ENCODE measurements around the gene CTSA. TPM values are rescaled to one million over a fixed set of nuclear protein-coding genes. Genes with fewer than 3 reads are reported as not detected.

CTSA gene
- total and polyA plus RNA-seq, 9 of the 15 experiments (the other 6 are each of a cell fraction or from before 2014, with no cell fraction given): 8.8 to 61.7 (median 28.3) TPM

GRCh38 chr20:45878076-45878761, 12.9 kb upstream of the CTSA start (continued):
- TF ChIP-seq VEZF1 (CRISPR knock-in tag; IDR thresholded peaks at IDR 0.05) (peak; percentile 63), FOXO4 (CRISPR knock-in tag; IDR thresholded peaks at IDR 0.05) (no peak), MAZ (CRISPR knock-in tag; conservative IDR thresholded peaks at IDR 0.05 in 1 of 2, IDR thresholded peaks at IDR 0.05 in 1 of 2) (0 out of 4 replicates have a peak, but pooled peaks of 1 of the 2 experiments have one; percentile 29), GATA2 (CRISPR knock-in tag; IDR thresholded peaks at IDR 0.05) (no peak), ILF3 (IDR thresholded peaks at IDR 0.05; ENCODE audit: borderline replicate concordance) (no peak), PHF20 (IDR thresholded peaks at IDR 0.05; ENCODE audit: partially characterized antibody) (no peak), ZNF639 (CRISPR knock-in tag; conservative IDR thresholded peaks at IDR 0.05 in 1 of 2, IDR thresholded peaks at IDR 0.05 in 1 of 2) (no peak), SMAD2 (IDR thresholded peaks at IDR 0.05; ENCODE audit: low read depth, low read length) (no peak), PHTF2 (CRISPR knock-in tag; IDR thresholded peaks at IDR 0.05) (no peak), GTF3C2 (IDR thresholded peaks at IDR 0.05; ENCODE audit: borderline replicate concordance, extremely low read depth, insufficient read length) (no peak)

Measured in K562 (cell line).